CD14-positive monocyte (primary cell): ENCODE measurements around the gene ATE1. TPM values are rescaled to one million over a fixed set of nuclear protein-coding genes. Genes with fewer than 3 reads are reported as not detected.
"Not testable (repeated sequence)": the region's sequence is repeated elsewhere in the genome, so short reads cannot be mapped to it uniquely, and the experiment has no call there.

Experiments used
- DNase-seq, 3 donors: peaks; one replicate each; pipeline ENCODE4 v3.0.0-alpha.2; 2011 to 2022
- H2AFZ ChIP-seq: 2 replicates; pipeline ENCODE4 v1.6.0; 2012; ENCODE audit warnings: mild to moderate bottlenecking, low read depth, low read length, inconsistent platforms; ENCODE audit not compliant: insufficient read depth, poor library complexity, severe bottlenecking
- H3K27ac ChIP-seq, 2 donors: 1 replicate in 1 of 2; 2 replicates in 1 of 2; pipeline ENCODE4 v1.5.1; 2012 to 2013; ENCODE audit warnings: low read length in 2 of 2, control low read depth in 1 of 2, inconsistent platforms in 1 of 2, low read depth in 1 of 2, mild to moderate bottlenecking in 1 of 2
- H3K27me3 ChIP-seq, 2 donors: one replicate each; pipeline versions ENCODE4 v1.6.0 to v1.6.1; 2011 to 2013; ENCODE audit warnings: low read length in 2 of 2; ENCODE audit not compliant: control insufficient read depth in 2 of 2, insufficient read depth in 2 of 2
- H3K36me3 ChIP-seq, 2 donors: replicated peaks in 1 of 2; 1 replicate in 1 of 2; 2 replicates in 1 of 2; pipeline versions ENCODE4 v1.5.1 to v1.6.1; 2012 to 2013; ENCODE audit warnings: low read length in 2 of 2, control low read depth in 1 of 2, inconsistent platforms in 1 of 2, mild to moderate bottlenecking in 1 of 2; ENCODE audit not compliant: insufficient read depth in 2 of 2, control insufficient read depth in 1 of 2
- H3K4me1 ChIP-seq, 2 donors: 1 replicate in 1 of 2; 2 replicates in 1 of 2; pipeline versions ENCODE4 v1.5.1 to v1.6.1; 2012 to 2013; ENCODE audit warnings: low read length in 2 of 2, control low read depth in 1 of 2, inconsistent platforms in 1 of 2, mild to moderate bottlenecking in 1 of 2, moderate library complexity in 1 of 2; ENCODE audit not compliant: insufficient read depth in 2 of 2, control insufficient read depth in 1 of 2
- H3K4me2 ChIP-seq: replicated peaks from 2 replicates; pipeline ENCODE3; 2012; ENCODE audit warnings: low read length, moderate library complexity, mild to moderate bottlenecking; ENCODE audit not compliant: poor library complexity, severe bottlenecking; ENCODE audit errors: extremely low read depth
- H3K4me3 ChIP-seq, 3 experiments: fragments of 200-600 bp in 1 of 3; sonication (generic) in 1 of 3; replicated peaks in 1 of 3; 1 replicate in 2 of 3; 2 replicates in 1 of 3; pipeline ENCODE4 v1.5.1; 2011 to 2013; ENCODE audit warnings: low read length in 3 of 3, mild to moderate bottlenecking in 3 of 3, control low read depth in 2 of 3, low read depth in 2 of 3, inconsistent platforms in 1 of 3, moderate library complexity in 1 of 3
- H3K79me2 ChIP-seq: 2 replicates; pipeline ENCODE4 v1.6.0; 2012; ENCODE audit warnings: mild to moderate bottlenecking, control low read depth, inconsistent platforms, low read length, moderate library complexity; ENCODE audit not compliant: insufficient read depth
- H3K9ac ChIP-seq: 2 replicates; pipeline ENCODE4 v1.6.0; 2017; ENCODE audit warnings: low read length, mild to moderate bottlenecking; ENCODE audit not compliant: insufficient read depth, poor library complexity, severe bottlenecking
- H3K9me3 ChIP-seq, 2 donors: replicated peaks in 1 of 2; 1 replicate in 1 of 2; 2 replicates in 1 of 2; pipeline versions ENCODE4 v1.5.1 to v1.6.1; 2012 to 2013; ENCODE audit warnings: low read length in 2 of 2, control low read depth in 1 of 2; ENCODE audit not compliant: control insufficient read depth in 1 of 2, insufficient read depth in 1 of 2
- H4K20me1 ChIP-seq: 2 replicates; pipeline ENCODE4 v1.6.0; 2012; ENCODE audit warnings: mild to moderate bottlenecking, low read length, control low read depth, moderate library complexity; ENCODE audit not compliant: insufficient read depth
- H3K27ac Mint-ChIP-seq, 7 donors: one replicate each; pipeline ENCODE4 v1.8.0; 2020; ENCODE audit warnings: mild to moderate bottlenecking in 7 of 7, mixed read lengths in 7 of 7, moderate library complexity in 6 of 7, inconsistent platforms in 2 of 7
- H3K27me3 Mint-ChIP-seq, 3 donors: one replicate each; pipeline ENCODE4 v1.8.0; 2021 to 2022; ENCODE audit warnings: low read depth in 3 of 3, mild to moderate bottlenecking in 3 of 3, mixed read lengths in 3 of 3, moderate library complexity in 3 of 3, inconsistent platforms in 1 of 3
- H3K36me3 Mint-ChIP-seq, 2 donors: one replicate each; pipeline ENCODE4 v1.8.0; 2020; ENCODE audit warnings: mixed read lengths in 2 of 2, inconsistent platforms in 1 of 2, mild to moderate bottlenecking in 1 of 2
- H3K4me1 Mint-ChIP-seq: one replicate; pipeline ENCODE4 v1.8.0; 2020; ENCODE audit warnings: mild to moderate bottlenecking, mixed read lengths
- H3K4me3 Mint-ChIP-seq, 2 donors: one replicate each; pipeline ENCODE4 v1.8.0; 2020; ENCODE audit warnings: mild to moderate bottlenecking in 2 of 2, mixed read lengths in 2 of 2, moderate library complexity in 1 of 2
- H3K9me3 Mint-ChIP-seq, 7 donors: one replicate each; pipeline ENCODE4 v1.8.0; 2020 to 2022; ENCODE audit warnings: mixed read lengths in 7 of 7, mild to moderate bottlenecking in 6 of 7, moderate library complexity in 6 of 7, inconsistent platforms in 2 of 7
- WGBS: methylation state at CpG from one replicate; pipeline ENCODE4 v1.1.5; 2013; ENCODE audit warnings: missing lambda C conversion rate; ENCODE audit not compliant: insufficient coverage; 5-methylcytosine and 5-hydroxymethylcytosine counted together
- intact Hi-C, 2 donors: fragments of 100-400 bp; cut with micrococcal nuclease; formaldehyde crosslinking; loops; one replicate each; pipeline versions ENCODE4 v1.15.0 to v1.15.1; 2023
- polyA plus RNA-seq, 3 donors: library from polyadenylated mRNA; depleted of rRNA in 1 of 3; unstranded in 2 of 3; stranded (reverse) in 1 of 3; fragments of 300-500 nt in 2 of 3; fragments of >200 nt in 1 of 3; fragmentation: Illumina TruSeq in 2 of 3; gene quantifications; 1 replicate in 2 of 3; 2 replicates in 1 of 3; pipeline ENCODE4 v1.2.3, GENCODE V29; 2012 to 2021
- TF ChIP-seq, protein P1 (sequence below): fragments of 200-600 bp; IDR thresholded peaks from one replicate; pipeline ENCODE4 v1.8.0; 2022; ENCODE audit warnings: antibody characterized with exemption, mild to moderate bottlenecking

Gene ATE1
- polyA plus RNA-seq, 3 donors = 9.2 to 19.5 (median 15.8) TPM

DNA sequence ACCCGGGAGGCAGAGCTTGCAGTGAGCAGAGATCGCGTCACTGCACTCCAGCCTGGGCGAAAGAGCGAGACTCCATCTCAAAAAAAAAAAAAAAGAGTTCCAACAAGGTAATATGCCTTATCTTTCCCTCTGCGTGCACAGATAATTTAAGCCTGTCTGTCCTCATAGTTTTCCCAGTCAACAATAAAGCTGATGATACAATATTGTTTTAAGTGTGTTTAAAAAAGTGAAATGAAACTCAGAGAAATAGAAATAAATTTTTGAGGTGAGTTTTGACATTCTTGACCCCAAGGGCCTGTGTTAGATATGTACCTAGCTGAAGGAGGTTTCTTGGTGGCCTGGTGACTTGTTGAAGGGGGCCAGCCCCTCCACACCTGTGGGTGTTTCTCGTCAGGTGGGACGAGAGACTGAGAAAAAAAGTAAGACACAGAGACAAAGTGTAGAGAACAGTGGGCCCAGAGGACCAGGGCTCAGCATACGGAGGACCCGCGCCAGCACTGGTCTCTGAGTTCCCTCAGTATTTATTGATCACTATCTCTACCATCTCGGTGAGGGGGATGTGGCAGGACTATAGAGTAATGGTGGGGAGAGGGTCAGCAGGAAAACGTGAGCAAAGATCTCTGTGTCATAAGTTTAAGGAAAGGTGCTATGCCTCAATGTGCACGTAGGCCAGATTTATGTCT is 1.9 kb upstream of the ATE1 start:
- DNase-seq, H3K4me3 ChIP-seq, H3K36me3 Mint-ChIP-seq, H3K27me3 Mint-ChIP-seq, H3K27ac ChIP-seq, H3K36me3 ChIP-seq, H3K4me2 ChIP-seq, H3K9me3 Mint-ChIP-seq, H3K9ac ChIP-seq, H2AFZ ChIP-seq, H3K9me3 ChIP-seq, H4K20me1 ChIP-seq, H3K27me3 ChIP-seq: not testable (repeated sequence)
- H3K79me2 ChIP-seq = peaks cover 33% of the 10 kb centered on the region
- peak overlapping the region in 1 of 2 donors; percentile 27 for H3K4me3 Mint-ChIP-seq
- peak overlapping the region in 2 of 7 donors; percentile 25 to 71 for H3K27ac Mint-ChIP-seq
- peaks cover 16 to 21% of the 10 kb centered on the region in 2 donors for H3K4me1 ChIP-seq
- peaks cover 31% of the 10 kb centered on the region for H3K4me1 Mint-ChIP-seq
- 100% methylated on average over 2 of the region's 14 CpGs for WGBS
- intact Hi-C loops = loop anchor here in 1 of 2 donors (10.0 kb wide), 1 partner anchor 1075 kb away; the partner anchor contains the start of genes ACADSB and IKZF5

DNA sequence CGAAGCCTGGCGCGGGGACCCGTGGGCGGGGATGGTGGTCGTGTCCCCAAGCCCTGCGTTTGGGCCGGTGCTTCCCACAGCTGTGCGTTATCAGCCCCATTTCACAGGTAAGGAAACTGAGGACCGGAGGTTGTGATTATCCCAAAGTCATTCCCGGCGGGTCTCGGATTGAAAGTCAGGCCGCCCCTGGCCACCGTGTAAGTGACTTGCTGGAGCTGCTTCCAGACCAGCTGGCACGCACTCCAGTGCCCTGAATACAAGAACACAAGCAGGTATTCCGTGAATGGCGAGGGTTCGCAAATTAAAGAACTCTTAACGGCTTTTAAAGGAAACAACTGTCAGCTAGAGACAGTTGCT is 675 bp upstream of the ATE1 start:
- WGBS = 3% methylated on average over 19 of the region's 20 CpGs
- peak in 1 of 3 donors; percentile 10 for DNase-seq
- H3K27me3 Mint-ChIP-seq = peaks cover 0 to 3% (median 0%) of the 10 kb centered on the region in 3 donors
- peak overlapping the region; percentile 79 to 97 (median 94) for H3K4me3 ChIP-seq
- H3K27ac ChIP-seq = peak overlapping the region; percentile 12 to 93
- peak overlapping the region; percentile 90 for H3K4me2 ChIP-seq
- peak overlapping the region; percentile 99 for H3K9ac ChIP-seq
- peaks cover 4 to 9% of the 10 kb centered on the region in 2 donors for H3K36me3 Mint-ChIP-seq
- no peaks in the 10 kb centered on the region for H3K9me3 Mint-ChIP-seq
- H4K20me1 ChIP-seq = no peaks in the 10 kb centered on the region
- H3K36me3 ChIP-seq = peaks cover 3 to 7% of the 10 kb centered on the region in 2 donors
- no peaks in the 10 kb centered on the region for H3K9me3 ChIP-seq
- H3K27ac Mint-ChIP-seq = peak overlapping the region in 6 of 7 donors; percentile 60 to 96 (median 84)
- TF ChIP-seq, protein P1, sequence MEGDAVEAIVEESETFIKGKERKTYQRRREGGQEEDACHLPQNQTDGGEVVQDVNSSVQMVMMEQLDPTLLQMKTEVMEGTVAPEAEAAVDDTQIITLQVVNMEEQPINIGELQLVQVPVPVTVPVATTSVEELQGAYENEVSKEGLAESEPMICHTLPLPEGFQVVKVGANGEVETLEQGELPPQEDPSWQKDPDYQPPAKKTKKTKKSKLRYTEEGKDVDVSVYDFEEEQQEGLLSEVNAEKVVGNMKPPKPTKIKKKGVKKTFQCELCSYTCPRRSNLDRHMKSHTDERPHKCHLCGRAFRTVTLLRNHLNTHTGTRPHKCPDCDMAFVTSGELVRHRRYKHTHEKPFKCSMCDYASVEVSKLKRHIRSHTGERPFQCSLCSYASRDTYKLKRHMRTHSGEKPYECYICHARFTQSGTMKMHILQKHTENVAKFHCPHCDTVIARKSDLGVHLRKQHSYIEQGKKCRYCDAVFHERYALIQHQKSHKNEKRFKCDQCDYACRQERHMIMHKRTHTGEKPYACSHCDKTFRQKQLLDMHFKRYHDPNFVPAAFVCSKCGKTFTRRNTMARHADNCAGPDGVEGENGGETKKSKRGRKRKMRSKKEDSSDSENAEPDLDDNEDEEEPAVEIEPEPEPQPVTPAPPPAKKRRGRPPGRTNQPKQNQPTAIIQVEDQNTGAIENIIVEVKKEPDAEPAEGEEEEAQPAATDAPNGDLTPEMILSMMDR = peak; percentile 2
- peaks cover 31% of the 10 kb centered on the region for H3K4me1 Mint-ChIP-seq
- intact Hi-C loops = loop anchor here in 1 of 2 donors (10.0 kb wide), 1 partner anchor 1076 kb away; the partner anchor contains the start of genes ACADSB and IKZF5
- peaks cover 33% of the 10 kb centered on the region for H3K79me2 ChIP-seq
- H3K27me3 ChIP-seq = no peaks in the 10 kb centered on the region
- peaks cover 16 to 21% of the 10 kb centered on the region in 2 donors for H3K4me1 ChIP-seq
- peak overlapping the region; percentile 97 for H2AFZ ChIP-seq
- H3K4me3 Mint-ChIP-seq = peak overlapping the region; percentile 93 to 94
